Left ventricle myocardium superior (tissue), 1 donor: Measurements from ENCODE around the gene HS3ST3B1. TPM values are rescaled to one million over a fixed set of nuclear protein-coding genes. Genes with fewer than 3 reads are reported as not detected.
A peak's percentile ranks its signal among the peaks of the same experiment; 100 is the strongest.

Experiments
- ATAC-seq: fragments of 200-7000 bp; cut with Tn5 transposase; one replicate; pipeline ENCODE4 v1.9.1; 2020; ENCODE audit warnings: mild to moderate bottlenecking, moderate library complexity
- DNase-seq: peaks from one replicate; pipeline ENCODE4 v3.0.0-alpha.2; 2020
- intact Hi-C: fragments of 100-400 bp; cut with micrococcal nuclease; formaldehyde crosslinking; loops from one replicate; pipeline ENCODE4 v1.11.0; 2022
- total RNA-seq: library from RNA; stranded (reverse); fragmentation: NEBNext Ultra II Directional; extraction: Animal tissue kit (Norgen Biotek cat#: 25700); gene quantifications from one replicate; pipeline ENCODE4 v1.2.1, GENCODE V29; 2021
- donor health status: DM: no; HTN: yes; CAD: no; lungs with severe emphysema.

Gene HS3ST3B1
- total RNA-seq, 1 donor from 2014 or later, result 1.7 TPM

GRCh38 chr17:14302091-14302430 is 1.2 kb downstream of the HS3ST3B1 start:
- ATAC-seq (no peak), DNase-seq (peak; percentile 53)
- intact Hi-C loops, result loop anchor here (5.0 to 10.0 kb wide), 3 partner anchors 237 to 965 kb away; partner anchors contain the start of gene COX10

DNA sequence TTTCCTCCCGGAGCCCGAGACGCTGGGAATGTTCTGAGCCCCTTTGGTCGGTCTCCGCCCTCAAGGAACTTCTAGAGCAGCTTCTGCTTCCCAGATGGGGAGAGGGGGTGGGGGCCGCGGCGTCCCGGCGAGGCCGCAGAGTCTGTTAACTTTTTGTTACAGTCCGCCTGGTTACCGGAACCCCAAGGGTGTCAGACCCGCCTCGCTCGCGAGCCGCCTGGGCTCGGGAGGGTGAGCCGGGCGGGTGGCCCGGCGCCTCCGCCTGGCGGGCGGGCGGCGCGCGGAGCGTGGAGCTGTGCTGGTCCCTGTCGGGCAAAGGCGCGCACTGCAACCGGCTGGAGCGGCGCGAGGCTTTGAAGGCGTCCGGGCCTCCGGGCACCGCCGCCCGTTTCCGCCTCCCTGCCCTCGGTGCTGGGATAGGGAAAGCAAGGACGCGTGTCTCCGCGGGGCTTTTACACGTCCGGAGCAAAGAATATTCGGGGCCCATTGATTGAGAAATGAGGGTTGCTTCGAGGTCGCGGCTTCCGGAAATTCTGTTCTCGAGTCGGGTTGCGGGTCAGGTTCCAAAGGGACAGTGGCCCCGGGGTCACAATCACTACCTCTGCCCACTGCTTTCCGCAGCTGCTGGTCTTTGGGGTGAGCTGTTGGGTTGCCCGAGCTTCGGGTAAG is 1.7 kb downstream of the HS3ST3B1 start:
- intact Hi-C loops, result loop anchor here (5.0 to 10.0 kb wide), 3 partner anchors 238 to 965 kb away; partner anchors contain the start of gene COX10
- peak; percentile 80 for ATAC-seq
- DNase-seq, result peak; percentile 92

DNA sequence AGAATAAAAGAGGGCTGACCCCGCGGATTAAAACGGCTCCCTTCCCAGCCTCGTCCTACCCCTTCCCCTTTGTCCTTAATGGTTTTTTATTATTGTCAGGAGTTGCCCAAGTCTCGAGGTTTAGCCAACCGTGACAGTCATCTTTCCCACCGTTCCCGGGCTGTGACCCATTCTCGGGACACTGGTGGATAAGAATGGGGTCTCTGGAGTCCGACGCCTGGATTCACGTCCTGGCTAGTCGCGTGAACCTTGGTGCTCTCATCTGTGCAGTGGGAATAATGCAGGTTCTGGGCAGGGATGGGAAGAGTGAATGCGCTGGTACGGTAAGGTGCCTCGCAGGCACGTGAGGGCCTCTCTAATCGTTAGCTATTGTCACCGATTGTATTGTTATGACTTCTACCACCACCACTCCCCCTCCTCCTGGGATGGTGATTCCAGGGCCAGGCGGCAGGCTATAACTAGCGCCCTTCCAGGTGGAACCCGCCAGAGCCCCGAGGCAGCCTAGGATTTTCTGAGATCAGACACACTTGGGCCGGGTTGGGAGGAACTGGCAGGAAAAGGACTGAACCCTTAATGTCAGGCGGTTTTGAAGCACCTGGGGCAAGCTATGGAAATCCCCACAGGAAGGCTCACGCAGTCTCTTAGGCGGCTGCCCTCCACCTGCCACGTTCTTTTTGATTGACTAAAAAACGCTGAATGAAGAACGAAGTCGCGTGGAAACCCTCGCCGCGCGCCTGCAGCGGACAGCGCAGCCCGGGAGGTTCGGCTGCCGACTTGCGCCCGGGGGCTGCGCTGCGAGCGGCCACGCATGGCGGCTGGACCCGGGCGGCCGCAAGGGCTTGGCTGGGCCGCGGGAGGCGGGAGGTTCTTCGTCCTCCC is 2.7 kb downstream of the HS3ST3B1 start:
- ATAC-seq (no peak), DNase-seq (peak; percentile 45)
- intact Hi-C loops, result loop anchor here (5.0 to 10.0 kb wide), 3 partner anchors 239 to 966 kb away; partner anchors contain the start of gene COX10

DNA sequence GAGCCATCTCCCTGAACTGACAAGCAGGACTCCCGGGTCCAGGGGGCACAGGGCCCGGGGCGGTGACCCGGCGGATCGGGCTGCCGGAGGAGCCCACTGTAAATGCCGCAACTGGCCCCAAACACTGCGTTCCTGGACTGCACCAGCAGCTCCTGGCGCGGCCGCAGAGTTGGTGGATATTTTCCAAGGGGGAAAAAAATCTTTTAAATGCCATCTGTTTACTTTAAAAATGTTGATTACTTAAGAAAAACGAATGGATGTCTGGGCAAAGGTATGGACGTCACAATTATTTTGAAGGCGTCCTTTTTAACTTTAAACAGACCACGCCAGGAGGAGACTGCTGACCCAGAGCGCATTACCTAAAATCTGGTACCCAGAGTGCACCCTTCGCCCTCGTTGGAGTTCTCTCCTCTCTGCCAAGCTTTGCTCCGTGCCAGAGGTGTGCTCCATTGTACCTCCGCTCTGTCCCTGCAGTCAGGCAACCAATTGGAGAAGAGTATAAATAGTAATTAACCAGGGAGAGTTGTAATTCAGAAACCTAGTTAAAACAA is 3.4 kb downstream of the HS3ST3B1 start:
- intact Hi-C loops, result loop anchor here (5.0 to 10.0 kb wide), 3 partner anchors 239 to 967 kb away; partner anchors contain the start of gene COX10
- DNase-seq (no peak), ATAC-seq (no peak)

DNA sequence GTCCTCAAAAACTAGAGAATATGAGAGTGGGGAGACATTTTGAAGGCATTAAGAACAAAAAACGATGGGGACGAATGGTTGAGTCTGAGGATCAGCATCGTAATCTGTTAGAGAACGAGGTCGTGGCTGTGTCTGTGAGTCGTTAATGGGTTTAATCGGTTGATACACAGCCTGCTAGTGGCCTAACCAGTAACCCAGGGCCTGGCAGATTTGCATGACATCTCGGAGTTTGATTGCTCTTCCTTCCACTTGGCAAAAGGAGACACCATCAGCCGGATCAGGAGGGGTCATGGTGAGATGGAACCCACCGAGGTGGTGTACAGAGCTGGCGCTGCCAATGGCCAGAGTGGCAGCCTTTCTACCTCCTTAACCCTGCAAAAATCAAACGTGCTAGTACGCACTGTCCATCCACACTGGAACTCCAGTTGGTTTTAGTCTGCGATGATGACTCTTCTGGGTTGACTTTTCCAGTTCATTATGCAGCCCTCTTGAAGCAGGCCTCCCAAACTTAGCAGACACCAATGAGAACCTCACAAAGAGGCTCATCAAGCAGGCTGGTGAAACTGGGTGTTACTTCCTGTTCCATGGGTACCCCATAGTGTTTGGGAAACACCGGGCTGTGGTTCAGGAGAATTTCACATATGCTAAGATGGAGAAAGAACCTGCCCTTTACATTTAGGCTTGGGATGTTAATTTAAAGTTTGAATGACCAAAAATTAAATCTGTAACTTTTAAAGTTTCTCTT is 4.1 kb downstream of the HS3ST3B1 start:
- intact Hi-C loops, result loop anchor here (5.0 to 10.0 kb wide), 3 partner anchors 240 to 968 kb away; partner anchors contain the start of gene COX10
- DNase-seq (no peak), ATAC-seq (no peak)

DNA sequence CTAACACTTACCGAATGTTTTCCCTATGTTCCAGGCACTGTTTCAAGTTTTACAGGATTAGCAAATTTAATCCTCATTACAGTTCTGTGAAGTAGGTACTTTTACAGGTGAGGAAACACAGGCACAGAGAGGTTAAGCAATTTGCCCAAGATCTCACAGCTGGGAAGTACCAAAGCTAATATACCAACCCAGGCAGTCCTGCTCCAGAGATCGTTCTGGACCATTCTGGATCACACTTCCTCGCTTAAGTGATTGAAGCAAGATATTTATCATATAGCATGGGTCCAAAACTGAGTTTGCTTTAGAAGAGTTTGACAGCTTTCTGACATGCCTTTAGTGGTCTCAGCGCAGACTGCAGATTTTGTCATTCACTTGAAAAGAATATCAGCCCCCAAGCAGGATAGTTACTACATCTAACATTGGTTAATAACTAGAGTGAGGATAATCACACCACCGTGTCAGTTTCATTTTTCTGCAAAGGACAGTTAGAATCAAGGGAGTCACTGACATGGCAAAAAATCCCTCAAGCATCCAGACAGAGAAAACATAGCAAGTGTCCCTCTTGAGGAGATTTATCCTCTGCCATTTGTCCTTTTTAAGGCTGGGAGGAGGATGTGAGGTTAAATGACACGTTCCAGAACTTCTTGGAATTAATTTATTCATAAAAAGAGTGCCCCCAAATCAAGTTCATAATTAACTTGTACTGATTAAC is 5.1 kb downstream of the HS3ST3B1 start:
- no peak for DNase-seq
- ATAC-seq, result no peak
- intact Hi-C loops, result loop anchor here (10.0 kb wide), 1 partner anchor 241 kb away; the partner anchor contains the start of gene COX10

GRCh38 chr17:14306596-14306995 is 5.7 kb downstream of the HS3ST3B1 start:
- DNase-seq (no peak), ATAC-seq (no peak)
- intact Hi-C loops, result loop anchor here (10.0 kb wide), 1 partner anchor 242 kb away; the partner anchor contains the start of gene COX10

- no peak for ATAC-seq
- intact Hi-C loops, result loop anchor here (10.0 kb wide), 1 partner anchor 243 kb away; the partner anchor contains the start of gene COX10
- DNase-seq, result no peak
Measured at GRCh38 chr17:14307560-14308024, 6.7 kb downstream of the HS3ST3B1 start.

DNA sequence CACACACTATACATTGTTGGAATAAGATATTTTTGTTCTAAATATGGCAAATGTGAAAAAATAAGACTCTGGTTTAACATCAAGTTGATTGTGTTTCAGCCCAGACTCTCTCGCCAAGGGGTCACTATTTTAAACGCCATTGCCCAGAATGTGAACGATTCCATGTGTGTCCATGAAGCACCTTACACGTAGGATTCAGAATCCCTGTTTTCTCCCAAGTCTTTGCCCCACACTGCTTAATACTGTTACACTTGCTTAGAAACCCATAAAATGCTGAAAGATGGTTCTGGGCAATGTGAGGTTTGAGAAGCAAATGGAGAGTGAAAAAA is 7.7 kb downstream of the HS3ST3B1 start:
- intact Hi-C loops, result loop anchor here (10.0 kb wide), 1 partner anchor 244 kb away; the partner anchor contains the start of gene COX10
- ATAC-seq (no peak), DNase-seq (no peak)

GRCh38 chr17:14308965-14309879 is 8.3 kb downstream of the HS3ST3B1 start:
- intact Hi-C loops, result loop anchor here (10.0 kb wide), 1 partner anchor 244 kb away; the partner anchor contains the start of gene COX10
- DNase-seq (peak; percentile 94), ATAC-seq (peak; percentile 99)

GRCh38 chr17:14310101-14310500 is 9.2 kb downstream of the HS3ST3B1 start:
- no peak for ATAC-seq
- intact Hi-C loops, result no loop called here
- no peak for DNase-seq

DNA sequence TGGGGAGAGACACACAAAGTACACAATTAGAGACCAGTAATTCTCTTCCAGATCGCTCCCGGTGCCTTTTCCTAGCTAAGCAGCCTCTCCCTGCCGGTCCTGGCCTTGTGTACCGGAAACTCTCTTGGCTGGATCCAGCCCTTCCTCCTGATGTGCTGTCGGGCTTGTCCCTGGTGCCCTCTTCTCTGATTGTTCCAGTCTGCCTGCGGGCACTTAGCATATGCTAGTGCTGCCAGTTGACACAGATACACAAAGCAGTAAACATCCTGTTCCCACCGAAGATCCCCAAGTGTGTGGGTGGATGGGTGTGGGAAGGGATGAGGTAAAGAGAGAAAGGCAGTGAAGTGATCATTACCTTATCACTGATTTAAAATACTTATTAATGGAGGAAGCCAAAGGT is 9.7 kb downstream of the HS3ST3B1 start:
- ATAC-seq (peak; percentile 31), DNase-seq (peak; percentile 36)
- intact Hi-C loops, result no loop called here

GRCh38 chr17:14311186-14311705 is 10.4 kb downstream of the HS3ST3B1 start:
- DNase-seq (no peak), ATAC-seq (no peak)
- intact Hi-C loops, result no loop called here

GRCh38 chr17:14311981-14312380 is 11.1 kb downstream of the HS3ST3B1 start:
- intact Hi-C loops, result no loop called here
- DNase-seq (peak; percentile 43), ATAC-seq (no peak)

GRCh38 chr17:14312522-14312921 is 11.6 kb downstream of the HS3ST3B1 start:
- intact Hi-C loops, result no loop called here
- no peak for ATAC-seq
- no peak for DNase-seq

DNA sequence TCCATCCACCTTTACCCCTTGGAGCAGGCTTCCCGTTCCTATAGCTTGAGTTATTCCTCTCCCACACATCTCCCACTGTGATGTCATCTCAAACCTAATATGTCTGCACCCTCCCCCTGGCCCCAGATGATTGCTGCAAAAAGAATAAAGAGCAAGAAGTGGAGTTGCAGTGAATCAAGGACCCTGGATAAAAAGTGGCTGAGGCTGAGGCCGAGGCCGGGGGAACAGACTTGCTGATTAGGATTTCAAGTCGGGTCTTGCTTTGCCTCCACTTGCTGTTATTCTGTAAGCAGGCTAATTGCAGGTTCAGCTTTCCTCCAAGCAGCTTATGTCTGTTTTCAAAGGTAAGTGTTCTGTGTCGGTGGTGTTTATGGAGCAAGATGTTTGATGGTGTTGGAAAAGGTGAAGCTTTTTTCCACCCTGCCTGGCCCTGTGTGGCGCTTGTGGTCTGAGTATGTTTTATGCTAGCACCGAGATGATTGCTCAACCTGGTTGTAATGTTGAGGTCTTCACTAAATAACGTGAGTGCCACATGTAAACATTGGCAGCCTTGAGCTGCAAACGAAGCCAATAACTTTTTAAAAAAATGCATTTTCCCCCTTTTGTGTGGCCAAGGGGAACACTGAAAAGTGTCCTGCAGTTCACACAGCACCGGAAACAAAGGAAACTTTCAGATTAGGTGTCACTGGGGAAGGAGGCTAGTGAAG is 15.4 kb downstream of the HS3ST3B1 start:
- intact Hi-C loops, result no loop called here
- DNase-seq, result no peak
- ATAC-seq, result no peak
